GM19025 (cell line): Measurements from ENCODE around the gene WDR20.

ENCODE experiments used
- ATAC-seq: cut with Tn5 transposase; IDR thresholded peaks from one replicate; pipeline ENCODE4 v1.9.1; 2021; ENCODE audit warnings: mild to moderate bottlenecking, low read depth, moderate library complexity; ENCODE audit not compliant: unreplicated experiment

WDR20 gene

DNA sequence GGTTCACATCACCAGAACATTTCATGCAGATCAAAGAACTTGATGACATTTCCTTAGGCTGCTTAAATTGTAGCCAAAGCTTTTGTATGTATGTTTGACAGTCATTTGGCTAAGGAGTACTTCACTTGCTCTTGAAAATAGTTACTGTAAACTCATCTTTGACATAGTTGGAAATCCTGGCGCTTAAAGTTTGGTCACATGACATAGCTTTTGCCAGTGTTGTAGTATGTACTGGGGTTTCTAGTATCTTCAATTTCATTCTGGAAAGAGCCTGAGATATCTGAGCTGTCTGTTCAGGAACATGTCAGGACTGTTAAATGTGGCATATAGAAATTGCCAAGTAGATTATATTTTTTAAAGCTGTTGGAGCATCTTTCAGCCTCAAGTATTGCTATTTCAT, 55.7 kb downstream of the WDR20 start:
- no peak for ATAC-seq

DNA sequence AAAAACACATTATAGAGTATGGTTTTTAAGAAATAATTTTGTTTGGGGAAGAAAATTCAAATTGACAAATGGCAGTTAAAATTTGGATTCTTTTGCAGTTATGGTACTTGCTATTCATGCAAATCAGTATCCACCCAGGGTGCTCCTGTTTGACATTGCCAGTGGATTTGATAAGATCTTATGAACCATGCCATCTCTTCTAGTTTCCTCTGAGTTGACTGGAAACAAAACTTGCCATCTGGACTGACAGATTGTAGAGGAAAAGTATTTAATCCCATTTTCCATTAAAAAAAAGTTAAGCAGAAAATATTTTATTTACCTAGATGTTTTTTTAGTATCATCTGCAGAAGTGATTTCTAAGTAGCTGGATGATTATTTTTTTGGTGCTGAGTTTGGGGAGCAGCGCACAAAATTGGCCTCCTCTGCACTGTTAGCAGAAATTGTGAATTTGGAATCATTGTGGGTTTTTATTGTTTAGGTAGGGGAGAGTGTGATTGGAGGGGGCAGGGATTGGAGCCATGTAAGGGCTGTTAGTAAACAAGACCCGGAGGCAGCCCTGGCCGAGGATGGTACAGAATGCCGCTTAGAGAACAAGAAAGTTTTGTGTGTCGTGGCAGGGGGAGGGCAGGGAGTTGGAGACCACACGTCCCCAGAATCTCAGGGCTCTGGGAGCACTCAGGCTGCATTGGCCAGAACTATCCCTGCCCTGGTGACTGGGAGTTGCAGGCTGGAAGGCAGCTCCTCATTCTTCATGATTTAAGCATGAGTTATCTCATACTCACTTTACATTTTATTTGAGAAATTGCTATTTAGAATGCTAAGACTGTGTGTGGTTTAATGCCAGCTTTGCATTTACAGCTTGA, 56.6 kb downstream of the WDR20 start:
- no peak for ATAC-seq

DNA sequence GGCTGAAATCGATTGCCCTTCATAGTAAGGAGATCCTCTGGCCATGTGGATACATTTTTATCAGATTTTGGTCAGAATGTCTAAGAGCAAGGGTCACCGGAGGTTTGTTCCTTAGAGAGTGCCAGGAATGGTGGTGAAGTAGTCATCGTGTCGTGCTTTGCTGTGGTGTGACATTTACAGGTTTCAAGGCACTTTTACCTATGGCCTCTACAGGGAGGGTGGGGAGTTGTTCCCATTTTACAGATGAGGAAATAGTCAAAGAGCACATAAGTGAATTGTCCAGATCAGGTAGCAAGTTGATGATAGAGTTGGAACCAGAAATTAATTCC, 57.2 kb downstream of the WDR20 start:
- ATAC-seq = no peak

DNA sequence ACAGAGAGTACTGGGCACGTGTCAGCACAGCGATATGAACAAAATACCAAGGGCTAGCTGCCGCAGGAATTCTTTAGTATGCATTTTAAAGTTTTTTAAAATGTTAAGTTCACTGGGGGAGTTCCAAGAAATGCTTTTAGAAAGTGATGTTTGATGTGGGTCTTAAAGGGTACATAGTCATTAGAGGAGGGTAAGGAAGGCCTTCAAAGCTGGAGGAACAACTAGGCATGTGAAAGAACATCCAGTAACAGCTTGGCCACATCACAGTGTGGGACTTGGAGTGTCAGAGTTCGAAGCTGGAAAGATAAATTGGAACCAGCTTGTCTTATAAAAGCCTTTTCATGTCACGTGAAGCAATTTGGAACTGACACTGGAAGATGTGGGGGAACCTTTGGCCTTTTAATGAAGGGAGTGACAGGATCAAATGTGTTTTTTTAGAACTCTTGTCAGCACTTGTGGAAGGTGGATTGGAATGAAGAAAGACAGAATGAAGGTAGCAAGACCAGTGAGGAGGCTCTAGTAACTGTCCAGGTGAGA, 57.7 kb downstream of the WDR20 start:
- no peak for ATAC-seq

DNA sequence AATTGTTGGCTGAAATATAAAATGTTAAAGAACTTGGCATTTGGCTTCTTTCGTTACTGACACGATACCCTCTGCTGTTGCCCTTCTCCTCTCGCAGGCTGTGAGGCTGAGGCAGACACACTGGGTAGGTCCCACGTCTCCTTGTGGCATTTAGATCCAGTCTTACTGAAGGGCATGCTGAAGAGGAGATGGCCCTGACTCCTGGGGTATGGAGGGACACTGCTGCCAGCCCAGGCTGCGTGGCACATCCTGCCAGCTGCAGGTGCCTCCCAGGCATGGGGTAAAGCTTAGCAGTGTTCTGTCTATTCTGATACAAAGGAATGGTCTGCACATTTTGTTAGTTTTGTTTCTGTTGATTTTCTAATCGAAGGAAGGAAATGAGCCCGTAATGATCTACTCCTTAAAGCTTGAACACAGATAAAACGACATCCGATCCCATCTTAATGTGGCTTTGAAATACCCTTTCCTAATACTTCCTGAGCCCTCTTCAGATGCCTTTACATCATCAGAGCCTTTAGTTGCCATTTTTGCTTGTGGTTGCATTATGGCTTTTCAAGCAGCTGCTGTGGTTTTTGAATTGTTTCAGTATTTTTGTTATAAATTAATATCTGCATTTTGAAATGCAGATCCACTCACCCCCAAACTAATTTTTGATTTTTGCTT, 61.1 kb downstream of the WDR20 start:
- ATAC-seq = no peak

DNA sequence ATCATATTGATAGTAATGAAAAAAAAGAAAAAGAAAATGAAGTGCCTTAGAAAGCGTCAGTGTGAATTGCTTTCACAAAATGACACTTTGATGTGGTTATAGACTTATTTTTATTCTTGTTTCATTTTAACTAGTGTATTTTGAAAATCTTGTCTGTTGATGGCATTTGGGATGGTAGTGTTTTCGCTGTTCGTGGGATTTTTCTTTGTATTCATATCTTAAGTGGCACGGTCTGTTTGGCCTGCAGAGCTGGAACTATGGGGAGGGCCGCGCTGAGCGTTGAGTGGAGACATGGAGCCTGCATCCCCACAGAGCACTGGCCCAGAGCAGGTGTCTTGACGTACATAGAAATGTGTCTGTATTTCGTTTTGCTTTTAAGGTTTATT, 61.6 kb downstream of the WDR20 start:
- no peak for ATAC-seq

DNA sequence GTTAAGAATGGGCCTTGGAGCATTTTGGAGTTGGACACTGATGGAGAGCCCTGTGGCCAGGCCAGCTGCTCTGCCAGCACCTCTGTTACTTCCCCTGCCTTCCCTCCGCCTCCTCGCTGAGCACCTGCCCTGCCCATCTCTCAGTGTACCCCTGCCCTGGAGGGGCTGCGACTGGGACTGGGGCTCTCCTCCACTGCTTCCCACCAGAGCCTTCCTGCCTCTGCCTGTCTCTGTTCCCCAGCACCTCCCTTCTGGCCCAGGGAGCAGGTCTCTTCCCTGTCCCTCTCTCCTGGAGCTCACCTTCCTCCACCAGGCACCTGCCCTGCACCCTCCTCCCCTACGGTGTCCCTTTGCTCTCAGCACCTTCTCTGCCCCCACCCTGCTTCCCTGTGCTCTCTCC, 62.1 kb downstream of the WDR20 start:
- ATAC-seq = no peak

DNA sequence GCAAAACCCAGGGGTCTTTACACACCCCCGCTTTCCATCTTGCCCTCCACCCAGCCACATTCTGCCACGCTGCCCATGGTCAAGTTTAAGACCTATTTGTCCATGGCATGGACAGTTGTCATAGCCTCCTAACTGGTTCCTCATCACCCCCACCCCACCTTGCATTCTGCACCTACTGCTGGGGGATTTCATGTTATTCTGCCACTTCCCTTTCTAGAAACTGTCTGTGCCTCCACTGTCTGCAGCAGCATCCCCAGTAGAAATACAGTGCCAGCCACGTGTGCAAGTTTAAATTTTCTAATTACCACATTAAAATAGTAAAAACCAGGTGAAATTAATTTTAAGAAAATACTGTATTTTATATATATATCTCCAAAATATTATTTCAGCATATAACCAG, 63.2 kb downstream of the WDR20 start:
- no peak for ATAC-seq

DNA sequence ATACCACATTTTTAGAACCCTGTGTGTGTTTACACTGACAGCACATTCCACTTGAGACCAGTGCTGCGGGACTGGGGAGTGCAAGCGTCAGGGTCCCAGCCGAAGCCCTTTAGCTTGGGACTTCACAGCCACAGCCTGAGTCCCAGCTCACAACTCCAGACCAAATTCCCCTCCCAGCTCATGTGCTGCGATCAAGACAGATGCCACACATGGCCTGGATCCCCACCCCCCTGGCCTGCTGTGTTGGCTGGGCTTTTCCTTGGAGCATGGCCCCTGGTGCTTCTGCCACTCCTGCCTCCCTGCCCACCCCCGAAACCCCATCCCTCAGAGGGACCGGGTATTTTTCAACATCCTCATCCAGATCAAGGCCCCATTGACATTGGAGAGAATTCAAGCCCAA, 63.7 kb downstream of the WDR20 start:
- no peak for ATAC-seq

DNA sequence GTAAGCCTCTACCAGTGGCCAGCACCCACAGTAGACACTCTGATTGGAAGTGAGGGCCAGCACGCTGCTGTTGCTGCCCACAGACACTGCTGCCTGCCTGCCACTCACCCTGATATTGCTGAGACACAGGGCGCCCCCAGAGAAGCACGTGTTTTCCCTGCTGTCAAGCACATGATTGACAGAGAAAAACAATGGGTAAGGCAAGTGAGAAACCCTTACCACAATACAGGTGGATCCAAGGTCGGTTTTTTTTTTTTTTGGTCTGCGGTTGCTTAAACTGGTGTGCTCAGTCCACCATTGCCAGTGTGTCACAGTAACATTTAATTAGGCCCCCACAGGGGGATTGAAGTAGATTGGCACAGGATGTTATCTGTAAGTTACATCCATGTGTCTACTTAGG, 65.9 kb downstream of the WDR20 start:
- no peak for ATAC-seq

DNA sequence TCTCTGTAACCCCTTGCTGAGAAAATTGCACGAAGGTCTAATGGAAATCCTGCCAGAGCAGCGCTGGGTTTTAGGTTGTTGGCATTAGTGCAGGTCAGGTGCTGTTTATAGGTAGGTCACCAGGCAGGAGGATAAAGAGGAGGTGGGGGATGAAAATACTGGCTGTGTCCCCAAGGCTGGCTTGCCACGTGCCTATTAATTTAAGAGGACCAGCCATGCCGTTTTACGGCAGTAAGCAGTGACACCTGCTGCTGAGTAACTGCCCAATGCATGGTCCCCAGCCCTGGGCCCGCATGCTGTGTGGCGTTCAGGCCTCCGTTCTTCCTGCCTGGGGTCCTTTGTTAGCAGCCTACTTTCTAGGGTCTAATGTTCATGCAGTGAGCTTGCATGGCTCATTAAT, 67.2 kb downstream of the WDR20 start:
- ATAC-seq = no peak

DNA sequence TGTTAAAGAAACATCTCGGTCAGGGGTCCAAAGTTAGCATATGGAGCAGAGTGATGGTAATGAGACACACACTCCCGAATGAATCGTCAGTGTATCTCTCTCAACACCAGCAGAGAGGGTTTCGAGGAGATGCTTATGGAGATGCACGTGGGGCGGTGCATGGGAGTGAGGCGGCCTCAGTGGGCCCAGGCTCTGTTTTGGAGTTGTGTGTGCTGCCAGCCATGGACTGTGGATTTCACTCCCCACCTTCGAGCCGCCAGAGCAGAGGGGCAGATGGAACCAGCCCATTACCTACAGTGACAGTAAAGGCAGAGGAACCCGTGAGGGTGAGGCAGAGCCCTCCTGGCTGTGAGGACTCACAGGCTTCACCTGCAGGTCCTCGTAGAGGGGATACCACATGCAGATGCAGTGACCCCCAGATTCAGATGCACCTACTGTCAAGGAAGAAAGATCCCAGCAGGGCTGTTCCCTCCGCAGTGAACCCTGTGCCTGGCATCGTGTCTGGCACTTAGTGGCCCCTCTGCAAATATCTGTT, 68.2 kb downstream of the WDR20 start:
- no peak for ATAC-seq

DNA sequence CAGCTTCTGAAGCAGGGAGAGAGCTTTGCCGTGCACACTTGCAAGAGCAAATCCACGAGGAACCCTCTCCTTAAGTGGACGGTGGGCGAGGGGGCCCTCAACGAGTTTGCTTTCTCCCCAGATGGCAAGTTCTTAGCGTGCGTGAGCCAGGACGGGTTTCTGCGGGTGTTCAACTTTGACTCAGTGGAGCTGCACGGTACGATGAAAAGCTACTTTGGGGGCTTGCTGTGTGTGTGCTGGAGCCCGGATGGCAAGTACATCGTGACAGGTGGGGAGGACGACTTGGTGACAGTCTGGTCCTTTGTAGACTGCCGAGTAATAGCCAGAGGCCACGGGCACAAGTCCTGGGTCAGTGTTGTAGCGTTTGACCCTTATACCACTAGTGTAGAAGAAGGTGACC, 69.0 kb downstream of the WDR20 start:
- ATAC-seq = no peak

DNA sequence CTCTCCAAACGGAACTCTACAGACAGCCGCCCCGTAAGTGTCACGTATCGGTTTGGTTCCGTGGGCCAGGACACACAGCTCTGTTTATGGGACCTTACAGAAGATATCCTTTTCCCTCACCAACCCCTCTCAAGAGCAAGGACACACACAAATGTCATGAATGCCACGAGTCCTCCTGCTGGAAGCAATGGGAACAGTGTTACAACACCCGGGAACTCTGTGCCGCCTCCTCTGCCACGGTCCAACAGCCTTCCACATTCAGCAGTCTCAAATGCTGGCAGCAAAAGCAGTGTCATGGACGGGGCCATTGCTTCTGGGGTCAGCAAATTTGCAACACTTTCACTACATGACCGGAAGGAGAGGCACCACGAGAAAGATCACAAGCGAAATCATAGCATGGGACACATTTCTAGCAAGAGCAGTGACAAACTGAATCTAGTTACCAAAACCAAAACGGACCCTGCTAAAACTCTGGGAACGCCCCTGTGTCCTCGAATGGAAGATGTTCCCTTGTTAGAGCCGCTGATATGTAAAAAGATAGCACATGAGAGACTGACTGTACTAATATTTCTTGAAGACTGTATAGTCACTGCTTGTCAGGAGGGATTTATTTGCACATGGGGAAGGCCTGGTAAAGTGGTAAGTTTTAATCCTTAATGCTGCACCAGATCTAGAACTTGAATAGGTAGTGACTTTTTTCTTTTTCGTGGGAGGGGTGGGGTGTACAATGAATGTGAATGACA, 69.7 kb downstream of the WDR20 start:
- ATAC-seq = no peak

DNA sequence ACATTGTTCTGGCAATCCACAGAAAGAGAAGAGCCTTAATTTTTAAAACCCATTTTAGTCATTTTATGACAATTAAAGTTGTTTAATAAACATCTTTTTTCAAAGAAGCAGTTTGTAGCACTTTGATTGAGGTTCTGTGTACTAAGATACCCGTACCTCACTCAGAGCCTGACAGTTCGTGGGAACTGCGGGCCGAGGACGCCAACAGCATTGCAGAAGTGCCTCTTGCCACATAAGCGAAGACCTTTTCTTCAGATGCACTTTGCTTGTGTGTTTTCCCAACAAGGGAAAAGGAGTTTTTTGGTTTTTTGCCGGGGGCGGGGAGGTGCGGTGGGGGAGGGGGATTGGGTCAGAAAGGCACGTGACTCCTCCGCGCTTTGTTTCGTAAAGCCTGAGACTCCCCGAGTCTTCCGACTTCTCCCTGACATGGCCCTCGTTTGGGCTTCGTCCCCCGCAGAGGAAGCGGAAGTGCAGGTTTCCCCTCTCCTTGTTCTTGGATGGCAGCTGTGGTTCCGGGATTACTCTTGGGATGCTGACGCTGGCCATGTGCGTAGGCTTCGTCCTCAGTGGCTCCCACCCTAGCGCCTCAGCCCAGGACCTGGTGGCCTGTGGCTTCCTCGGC, 70.8 kb downstream of the WDR20 start:
- ATAC-seq = no peak

DNA sequence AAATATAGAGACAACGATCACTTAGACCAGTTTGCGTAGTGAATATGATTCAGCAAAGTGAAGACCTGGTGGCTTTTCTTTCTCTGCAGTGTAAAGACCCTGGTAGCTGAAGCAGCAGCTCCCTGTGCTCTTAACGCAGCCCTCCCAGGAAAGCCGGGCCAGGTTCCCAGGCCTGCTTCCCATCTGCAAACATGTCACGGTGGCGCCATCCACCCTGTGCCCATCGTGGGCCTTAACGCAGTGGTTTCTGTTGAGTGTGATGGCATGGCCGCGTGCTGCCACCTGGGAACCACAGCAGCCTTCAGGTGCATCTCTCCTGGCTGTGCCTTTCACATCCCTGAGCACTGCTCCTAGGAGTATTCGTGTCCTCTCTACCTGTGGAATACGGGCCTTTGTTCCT, 71.5 kb downstream of the WDR20 start:
- ATAC-seq = no peak

DNA sequence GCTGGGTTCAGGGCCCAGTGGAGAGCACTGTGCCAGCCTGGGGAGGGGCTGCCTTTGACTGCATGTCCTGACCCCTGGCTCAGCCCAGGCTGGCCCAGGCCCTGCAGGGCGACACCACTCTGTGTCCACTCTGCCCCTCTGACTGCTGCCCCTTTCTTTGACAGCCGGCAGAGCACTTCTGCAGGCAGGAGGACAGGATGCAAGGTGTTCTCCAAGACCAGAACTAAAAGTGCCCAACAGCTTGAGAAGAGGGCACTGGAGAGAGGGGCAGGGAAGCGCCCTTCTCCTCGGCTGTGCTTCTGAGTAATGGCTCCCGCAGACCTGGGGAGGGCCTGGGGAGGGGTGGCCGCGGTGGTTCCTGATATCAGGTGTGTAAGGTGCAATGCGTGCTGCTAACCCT, 72.7 kb downstream of the WDR20 start:
- no peak for ATAC-seq

DNA sequence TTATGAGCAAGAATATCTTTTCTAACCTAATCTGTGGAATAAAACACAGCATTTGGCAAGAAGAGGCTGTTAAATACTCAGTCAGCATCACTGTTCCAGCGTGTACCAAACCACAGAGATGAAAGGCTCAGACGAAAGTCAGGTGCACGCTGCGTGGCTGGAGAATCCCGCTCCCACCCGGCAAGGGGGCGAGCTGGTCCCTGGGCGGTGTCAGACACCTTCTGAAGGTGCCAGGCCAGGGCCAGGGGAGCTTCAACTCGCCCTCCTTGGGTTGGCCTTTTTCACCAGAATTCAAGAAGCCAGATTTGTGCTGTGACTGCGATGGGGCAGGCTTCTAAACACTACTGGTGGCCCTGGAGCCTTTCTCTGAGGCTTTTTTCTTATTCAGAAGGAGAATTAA, 73.1 kb downstream of the WDR20 start:
- no peak for ATAC-seq

DNA sequence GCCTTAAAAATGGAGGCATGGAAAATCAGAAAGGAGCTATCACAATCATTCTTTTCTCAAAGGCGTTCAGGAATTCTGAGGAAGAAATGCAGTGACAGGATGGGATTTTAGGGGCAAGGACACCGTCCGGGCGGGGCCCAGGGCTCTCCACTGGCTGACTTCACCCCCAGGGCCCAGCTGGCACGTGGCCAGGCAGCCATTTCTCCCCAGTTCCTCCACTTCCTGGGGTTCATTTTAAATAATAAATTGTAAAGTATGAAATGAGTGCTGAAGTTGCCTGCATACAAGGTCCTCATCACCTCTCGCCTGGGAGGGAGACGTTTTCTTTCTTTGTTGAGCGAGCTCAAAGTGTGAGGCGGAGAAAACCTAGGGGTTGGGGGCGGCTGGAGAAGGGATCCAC, 73.8 kb downstream of the WDR20 start:
- ATAC-seq = no peak

DNA sequence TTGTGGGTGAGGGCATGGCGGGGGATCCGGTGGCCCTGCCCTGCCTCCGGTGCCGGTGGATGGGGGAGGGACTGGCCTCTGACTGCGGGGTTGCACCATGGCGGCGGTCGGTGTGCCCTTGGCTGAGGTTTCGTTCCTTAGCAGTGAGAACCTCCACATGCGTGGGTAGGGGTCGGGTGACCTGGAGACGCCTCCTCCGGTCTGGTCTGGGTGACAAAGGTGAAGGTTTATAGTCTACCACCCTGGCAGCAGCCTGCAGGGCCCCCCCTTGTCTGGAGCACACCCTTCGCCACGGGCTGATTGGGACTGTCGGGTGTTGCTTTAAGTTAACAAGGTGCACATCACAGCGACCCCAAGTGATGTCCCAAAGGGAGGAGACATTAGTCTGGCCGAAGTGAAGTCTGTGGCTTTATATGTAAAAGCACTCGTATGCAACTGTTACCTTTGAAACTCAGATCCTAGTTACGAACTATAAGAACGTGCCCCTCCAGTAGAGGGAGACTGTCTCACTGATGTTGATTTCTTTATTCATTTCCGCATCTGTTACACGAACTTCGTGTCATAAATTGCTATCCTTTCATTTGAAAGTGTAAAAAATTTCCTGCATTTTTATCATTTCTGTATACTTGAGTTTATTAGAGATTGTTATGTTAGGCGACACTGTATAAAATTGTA, 74.4 kb downstream of the WDR20 start:
- no peak for ATAC-seq
